HepG2 (cell line): ENCODE measurements around the gene ZNF223. TPM values are rescaled to one million over a fixed set of nuclear protein-coding genes. Genes with fewer than 3 reads are reported as not detected.

Experiments
- ATAC-seq: fragments of 200-7000 bp; cut with Tn5 transposase; 3 replicates; pipeline ENCODE4 v1.9.1; 2020; ENCODE audit warnings: mild to moderate bottlenecking, moderate library complexity
- Bru-seq: library from RNA; stranded (reverse); fragments of 400-500 nt; gene quantifications from one replicate; lab custom pipeline; 2021; lab: Mats Ljungman, UMichigan
- BruChase-seq, 2 experiments: library from RNA; stranded (reverse); fragments of 400-500 nt; gene quantifications; one replicate each; lab custom pipeline; 2021; lab: Mats Ljungman, UMichigan
- BruUV-seq: library from RNA; stranded (reverse); fragments of 400-500 nt; replicated peaks from 2 replicates; lab custom pipeline; 2021; lab: Mats Ljungman, UMichigan
- CTCF ChIA-PET: fragments of 300-600 bp; formaldehyde crosslinking; extraction: SDS; loops from one replicate; lab custom pipeline; 2021; ENCODE audit warnings: low total read pairs, inconsistent platforms, low intra/inter-chr PET ratio; lab: Yijun Ruan, JAX
- POLR2A ChIA-PET: fragments of 350-600 bp; sonication (Branson Sonifier 250); formaldehyde crosslinking; loops from one replicate; lab custom pipeline; 2020; ENCODE audit warnings: antibody characterized with exemption, inconsistent platforms; lab: Yijun Ruan, JAX
- DNase-seq: peaks from one replicate; pipeline ENCODE4 v3.0.0-alpha.2; 2015; ENCODE audit warnings: low spot score
- FAIRE-seq: peaks from 3 replicates; lab custom pipeline; 2011; peaks lifted over from hg19 to GRCh38; lab: Jason Lieb, UNC
- H2AFZ ChIP-seq: one replicate; pipeline ENCODE4 v1.6.1; 2011; ENCODE audit warnings: low read length, inconsistent platforms
- H3K27ac ChIP-seq: fragments of 300-600 bp; 3 replicates; pipeline ENCODE4 v1.8.0; 2011; ENCODE audit warnings: mixed run types, mild to moderate bottlenecking, mixed read lengths, low read length, inconsistent platforms; ENCODE audit not compliant: insufficient read depth; ENCODE audit errors: extremely low read length
- H3K27me3 ChIP-seq, 2 experiments: fragments of 200-600 bp in 1 of 2; 2 replicates in 1 of 2; 3 replicates in 1 of 2; pipeline versions ENCODE4 v1.6.0 to v1.8.0; 2011; ENCODE audit warnings: low read length in 2 of 2, mild to moderate bottlenecking in 2 of 2, moderate library complexity in 2 of 2, inconsistent platforms in 1 of 2; ENCODE audit not compliant: insufficient read depth in 2 of 2, control insufficient read depth in 1 of 2
- H3K36me3 ChIP-seq, 2 experiments: fragments of 200-600 bp in 1 of 2; replicated peaks in 1 of 2; 2 replicates in 1 of 2; 3 replicates in 1 of 2; pipeline versions ENCODE4 v1.5.1 to v1.8.0; 2011; ENCODE audit warnings: low read length in 2 of 2, inconsistent platforms in 1 of 2; ENCODE audit not compliant: insufficient read depth in 2 of 2, control insufficient read depth in 1 of 2
- H3K4me1 ChIP-seq: 2 replicates; pipeline ENCODE4 v1.5.1; 2012; ENCODE audit warnings: low read length, inconsistent platforms; ENCODE audit not compliant: insufficient read depth
- H3K4me2 ChIP-seq: 2 replicates; pipeline ENCODE4 v1.6.0; 2011; ENCODE audit warnings: low read depth, low read length, inconsistent platforms
- H3K4me3 ChIP-seq, 3 experiments: fragments of 200-600 bp in 1 of 3; sonication (generic), shearing (Covaris generic) in 1 of 3; replicated peaks in 1 of 3; 2 replicates each; pipeline ENCODE4 v1.5.1; 2011 to 2016; ENCODE audit warnings: low read length in 3 of 3, inconsistent platforms in 2 of 3, low read depth in 2 of 3, mild to moderate bottlenecking in 2 of 3, control low read depth in 1 of 3, mixed read lengths in 1 of 3; ENCODE audit not compliant: insufficient read depth in 1 of 3
- H3K79me2 ChIP-seq: one replicate; pipeline ENCODE4 v1.6.1; 2011; ENCODE audit warnings: low read length, inconsistent platforms; ENCODE audit not compliant: insufficient read depth
- H3K9ac ChIP-seq: 2 replicates; pipeline ENCODE4 v1.6.0; 2011; ENCODE audit warnings: mild to moderate bottlenecking, low read depth, low read length, inconsistent platforms; ENCODE audit not compliant: insufficient read depth
- H3K9me3 ChIP-seq: 2 replicates; pipeline ENCODE4 v1.5.1; 2012; ENCODE audit warnings: mild to moderate bottlenecking, low read length
- H4K20me1 ChIP-seq: 2 replicates; pipeline ENCODE4 v1.6.0; 2011; ENCODE audit warnings: inconsistent platforms, mild to moderate bottlenecking, low read length, moderate library complexity; ENCODE audit not compliant: insufficient read depth
- GLI4 ChIP-seq: sonication (generic); formaldehyde crosslinking; IDR thresholded peaks from 2 replicates; pipeline ENCODE4 v1.5.1; 2020; ENCODE audit warnings: missing genetic modification reagents, mild to moderate bottlenecking, moderate library complexity, borderline replicate concordance
- KMT2B ChIP-seq: IDR thresholded peaks from 2 replicates; pipeline ENCODE4 v1.6.1; 2016; ENCODE audit warnings: missing genetic modification reagents, missing compliant biosample characterization
- SIN3A ChIP-seq: IDR thresholded peaks from 2 replicates; pipeline ENCODE4 v1.6.1; 2011; ENCODE audit warnings: low read depth, mild to moderate bottlenecking, control low read depth, low read length, borderline replicate concordance
- SOX6 ChIP-seq, 2 experiments: fragments of 450-650 bp in 1 of 2; sonication (generic) in 1 of 2; formaldehyde crosslinking in 1 of 2; IDR thresholded peaks; 2 replicates each; pipeline versions ENCODE4 v1.4.0 to v1.6.1; 2017 to 2020; ENCODE audit warnings: antibody characterized with exemption in 1 of 2, mild to moderate bottlenecking in 1 of 2, missing genetic modification reagents in 1 of 2
- TARDBP ChIP-seq: sonication (generic); formaldehyde crosslinking; IDR thresholded peaks from 2 replicates; pipeline ENCODE4 v1.8.0; 2022; ENCODE audit warnings: mild to moderate bottlenecking, missing genetic modification reagents
- ZFX ChIP-seq: sonication (generic); formaldehyde crosslinking; IDR thresholded peaks from 2 replicates; pipeline ENCODE4 v1.4.0; 2020; ENCODE audit warnings: mild to moderate bottlenecking, low read depth, missing genetic modification reagents, moderate library complexity
- ZNF430 ChIP-seq: sonication (generic); formaldehyde crosslinking; IDR thresholded peaks from 2 replicates; pipeline ENCODE4 v1.9.0; 2021; ENCODE audit warnings: mild to moderate bottlenecking, missing genetic modification reagents
- WGBS: methylation state at CpG from one replicate; pipeline ENCODE4 v1.1.6; 2017; ENCODE audit warnings: low lambda C conversion rate; 5-methylcytosine and 5-hydroxymethylcytosine counted together
- in situ Hi-C: cut with HindIII; loops from 2 replicates; pipeline ENCODE4 v1.10.0; 2017; ENCODE audit warnings: low pct_unique_long_range_greater_than_20kb; ENCODE audit not compliant: extremely low pct_ligation_motif_present
- intact Hi-C: fragments of 100-400 bp; cut with micrococcal nuclease; formaldehyde crosslinking; loops from one replicate; pipeline ENCODE4 v1.10.0; 2022; ENCODE audit not compliant: unreplicated experiment
- long read RNA-seq, 2 experiments: library from RNA in 1 of 2; library from polyadenylated mRNA in 1 of 2; stranded (forward) in 1 of 2; unstranded in 1 of 2; transcript quantifications; one replicate each; pipeline ENCODE4 v2.0.0, GENCODE V29; 2019 to 2022
- polyA minus RNA-seq, 3 experiments: library from RNA; depleted of rRNA, polyadenylated mRNA; stranded (reverse); fragments of >200 nt; gene quantifications; 2 replicates each; pipeline ENCODE4 v1.2.3, GENCODE V29; 2011; ENCODE audit warnings: low replicate concordance in 1 of 3
- polyA plus RNA-seq, 8 experiments: library from polyadenylated mRNA; depleted of rRNA in 3 of 8; stranded (reverse) in 7 of 8; unstranded in 1 of 8; fragments of >200 nt; fragmentation: Illumina TruSeq in 4 of 8; extraction: Trizol in 4 of 8; gene quantifications; 2 replicates each; pipeline versions ENCODE4 v1.2.1 to v1.2.3, GENCODE V29; 2011 to 2016; ENCODE audit warnings: low read depth in 4 of 8, missing spikeins in 1 of 8, mixed read lengths in 1 of 8; ENCODE audit not compliant: insufficient read depth in 1 of 8
- total RNA-seq, 5 experiments: library from RNA; depleted of rRNA; stranded (reverse); fragments of >200 nt; fragmentation: Illumina TruSeq; extraction: Trizol; gene quantifications; 2 replicates each; pipeline ENCODE4 v1.2.3, GENCODE V29; 2016; ENCODE audit warnings: low read depth in 1 of 5
- TF ChIP-seq, protein P1 (sequence below): sonication (generic); formaldehyde crosslinking; IDR thresholded peaks from 2 replicates; pipeline ENCODE4 v1.8.0; 2023; ENCODE audit warnings: mild to moderate bottlenecking, missing genetic modification reagents
- TF ChIP-seq, protein P2 (sequence below): sonication (generic); formaldehyde crosslinking; IDR thresholded peaks from 2 replicates; pipeline ENCODE4 v1.4.0; 2020; ENCODE audit warnings: mild to moderate bottlenecking, missing genetic modification reagents
- TF ChIP-seq, protein P3 (sequence below): IDR thresholded peaks from 2 replicates; pipeline ENCODE4 v1.4.0; 2020; ENCODE audit warnings: mild to moderate bottlenecking, missing genetic modification reagents

The ZNF223 gene
- 4.8 and 5.6 TPM in 2 replicates for total RNA-seq (2016; rRNA removed; fragmentation: Illumina TruSeq; extraction: Trizol)
- total RNA-seq (2016; cell fraction: cytosol; rRNA removed; fragmentation: Illumina TruSeq; extraction: Trizol; ENCODE audit: low read depth), result 0.61 and 0.79 TPM in 2 replicates
- total RNA-seq (2016; cell fraction: insoluble cytoplasmic fraction; rRNA removed; fragmentation: Illumina TruSeq; extraction: Trizol), result 4.7 and 7.0 TPM in 2 replicates
- total RNA-seq (2016; cell fraction: membrane; rRNA removed; fragmentation: Illumina TruSeq; extraction: Trizol), result 2.3 and 3.2 TPM in 2 replicates
- 4.8 and 4.9 TPM in 2 replicates for total RNA-seq (2016; cell fraction: nucleus; rRNA removed; fragmentation: Illumina TruSeq; extraction: Trizol)
- polyA plus RNA-seq (2011; rRNA removed), result 2.0 and 2.2 TPM in 2 replicates
- polyA plus RNA-seq (2011; cell fraction: cytosol; rRNA removed), result 0.64 and 1.9 TPM in 2 replicates
- polyA plus RNA-seq (2011; cell fraction: nucleus; rRNA removed), result 2.8 and 3.6 TPM in 2 replicates
- 2.2 and 2.8 TPM in 2 replicates for polyA plus RNA-seq (2012)
- polyA plus RNA-seq (2016; cell fraction: cytosol; fragmentation: Illumina TruSeq; extraction: Trizol; ENCODE audit: low read depth), result 0.11 and 0.19 TPM in 2 replicates
- 2.9 and 3.7 TPM in 2 replicates for polyA plus RNA-seq (2016; cell fraction: insoluble cytoplasmic fraction; fragmentation: Illumina TruSeq; extraction: Trizol; ENCODE audit: low read depth)
- 0.66 and 0.68 TPM in 2 replicates for polyA plus RNA-seq (2016; cell fraction: membrane; fragmentation: Illumina TruSeq; extraction: Trizol; ENCODE audit: low read depth)
- 5.2 and 9.6 TPM in 2 replicates for polyA plus RNA-seq (2016; cell fraction: nucleus; fragmentation: Illumina TruSeq; extraction: Trizol; ENCODE audit: insufficient read depth, low read depth)
- 0.87 and 2.0 TPM in 2 replicates for polyA minus RNA-seq (2011; rRNA and poly(A)+ RNA removed; ENCODE audit: low replicate concordance)
- polyA minus RNA-seq (2011; cell fraction: cytosol; rRNA and poly(A)+ RNA removed), result 0.99 and 1.8 TPM in 2 replicates
- 4.5 and 11.2 TPM in 2 replicates for polyA minus RNA-seq (2011; cell fraction: nucleus; rRNA and poly(A)+ RNA removed)
- Bru-seq, nascent RNA, result percentile 71 among the genes with signal in this experiment
- percentile 67 among the genes with signal in this experiment for BruChase-seq, experiment 1, labeled RNA remaining after a 6-hour chase
- percentile 82 among the genes with signal in this experiment for BruChase-seq, experiment 2, labeled RNA remaining after a 2-hour chase
- long read RNA-seq, experiment 1, transcript ZNF223-201 (5 exons, 2,418 nt), result major isoform, 6 of 8 reads
- long read RNA-seq, experiment 1, partial matches to known transcripts, result 0 of 8 reads
- long read RNA-seq, experiment 1, other reads (novel, unspliced or antisense), result 1 of 8 reads
- long read RNA-seq, experiment 2, partial matches to known transcripts, result 0 of 4 reads
- long read RNA-seq, experiment 2, other reads (novel, unspliced or antisense), result 1 of 4 reads

DNA sequence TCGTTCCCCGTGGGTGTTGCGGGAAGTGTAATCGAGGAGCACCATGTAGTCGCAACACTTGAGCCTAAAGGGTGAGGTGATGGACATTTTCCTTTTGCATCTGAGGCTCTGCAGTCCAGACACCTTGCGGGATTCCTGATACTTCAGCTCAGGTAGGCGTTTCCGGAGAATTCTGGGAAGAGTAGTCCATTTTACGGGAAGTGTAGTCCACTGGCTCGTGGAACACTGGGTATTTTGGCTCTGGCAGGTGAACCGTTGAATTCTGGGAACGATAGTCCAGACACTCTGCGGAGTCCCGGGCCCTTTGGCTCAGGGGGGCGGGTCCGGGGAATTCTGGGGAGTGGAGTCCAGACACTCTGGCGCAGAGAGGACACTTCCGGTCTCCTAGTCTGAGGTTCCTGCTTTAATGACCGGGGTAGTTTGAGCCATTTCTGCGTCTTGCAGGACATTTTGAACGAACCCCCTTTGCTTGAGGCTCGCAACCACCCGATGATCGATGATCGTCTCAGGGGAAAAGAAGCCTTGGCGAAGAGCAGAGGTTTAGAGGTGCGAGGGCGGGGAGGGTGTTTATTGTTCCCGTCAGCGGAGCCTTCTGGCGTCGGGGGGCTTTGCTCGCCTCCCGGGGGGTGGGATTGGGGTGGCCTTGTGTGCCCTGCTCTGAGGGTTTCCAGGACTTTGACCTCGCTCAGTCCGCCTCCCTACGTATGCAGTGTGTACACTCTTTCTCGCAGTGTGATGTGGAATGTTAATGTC is at the start of gene ZNF223:
TSS of gene ZNF223 (plus strand) at position 387 of the 753 bp plus-strand sequence. CDS start 3,141 bp downstream, outside the sequence.
- Histone ChIP-seq H3K79me2 (peaks cover 4% of the 10 kb centered on the region), H3K36me3 (0 out of 5 replicates have a peak, but pooled peaks cover 1 to 8% of the 10 kb centered on the region in 2 experiments), H2AFZ (peak within 1 kb of the TSS; percentile 95), H3K4me1 (peaks cover 32% of the 10 kb centered on the region), H3K27me3 (no peaks in the 10 kb centered on the region; a peak in 1 of 5 replicates), H3K9me3 (no peaks in the 10 kb centered on the region), H3K27ac (peak within 1 kb of the TSS; percentile 89), H3K4me3 (peak within 1 kb of the TSS; percentile 73 to 78 (median 78)), H3K4me2 (peak within 1 kb of the TSS; percentile 69), H4K20me1 (no peaks in the 10 kb centered on the region), H3K9ac (peak within 1 kb of the TSS; percentile 82)
- CTCF ChIA-PET, result no interaction called here
- ATAC-seq (peak; percentile 99), FAIRE-seq (peak; percentile 89), DNase-seq (peak; percentile 94)
- in situ Hi-C loops (no loop called here), intact Hi-C loops (no loop called here)
- WGBS, result 9% methylated on average over 16 of the region's 38 CpGs
- BruUV-seq, result no TSS peak
- POLR2A ChIA-PET, result interaction anchor here (0.7 to 3.4 kb wide), 11 partner anchors 9 to 160 kb away, joined by 3 to 17 read pairs (median 6); partner anchors contain the start of genes ZNF224, ZNF226, ZNF227 and ZNF230
- TF ChIP-seq TARDBP (CRISPR knock-in tag) (no peak; the same call in 1 of the 2 replicates), SOX6 (IDR thresholded peaks at IDR 0.05) (no peak), SOX6 (CRISPR knock-in tag; IDR thresholded peaks at IDR 0.05) (peak; percentile 40), ZFX (CRISPR knock-in tag) (peak; percentile 50; the same call in 1 of the 2 replicates), ZNF430 (CRISPR knock-in tag) (0 out of 2 replicates have a peak, but pooled peaks have one; percentile 6), GLI4 (CRISPR knock-in tag) (no peak), KMT2B (CRISPR knock-in tag) (peak; percentile 70; the same call in 1 of the 2 replicates), SIN3A (peak; percentile 91; the same call in 1 of the 2 replicates)
- TF ChIP-seq, protein P1, sequence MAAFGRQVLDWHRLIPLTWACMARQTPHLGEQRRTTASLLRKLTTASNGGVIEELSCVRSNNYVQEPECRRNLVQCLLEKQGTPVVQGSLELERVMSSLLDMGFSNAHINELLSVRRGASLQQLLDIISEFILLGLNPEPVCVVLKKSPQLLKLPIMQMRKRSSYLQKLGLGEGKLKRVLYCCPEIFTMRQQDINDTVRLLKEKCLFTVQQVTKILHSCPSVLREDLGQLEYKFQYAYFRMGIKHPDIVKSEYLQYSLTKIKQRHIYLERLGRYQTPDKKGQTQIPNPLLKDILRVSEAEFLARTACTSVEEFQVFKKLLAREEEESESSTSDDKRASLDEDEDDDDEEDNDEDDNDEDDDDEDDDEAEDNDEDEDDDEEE, result 0 out of 2 replicates have a peak, but pooled peaks have one; percentile 54
- TF ChIP-seq, protein P2, sequence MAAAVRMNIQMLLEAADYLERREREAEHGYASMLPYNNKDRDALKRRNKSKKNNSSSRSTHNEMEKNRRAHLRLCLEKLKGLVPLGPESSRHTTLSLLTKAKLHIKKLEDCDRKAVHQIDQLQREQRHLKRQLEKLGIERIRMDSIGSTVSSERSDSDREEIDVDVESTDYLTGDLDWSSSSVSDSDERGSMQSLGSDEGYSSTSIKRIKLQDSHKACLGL (CRISPR knock-in tag), result no peak
- TF ChIP-seq, protein P3, sequence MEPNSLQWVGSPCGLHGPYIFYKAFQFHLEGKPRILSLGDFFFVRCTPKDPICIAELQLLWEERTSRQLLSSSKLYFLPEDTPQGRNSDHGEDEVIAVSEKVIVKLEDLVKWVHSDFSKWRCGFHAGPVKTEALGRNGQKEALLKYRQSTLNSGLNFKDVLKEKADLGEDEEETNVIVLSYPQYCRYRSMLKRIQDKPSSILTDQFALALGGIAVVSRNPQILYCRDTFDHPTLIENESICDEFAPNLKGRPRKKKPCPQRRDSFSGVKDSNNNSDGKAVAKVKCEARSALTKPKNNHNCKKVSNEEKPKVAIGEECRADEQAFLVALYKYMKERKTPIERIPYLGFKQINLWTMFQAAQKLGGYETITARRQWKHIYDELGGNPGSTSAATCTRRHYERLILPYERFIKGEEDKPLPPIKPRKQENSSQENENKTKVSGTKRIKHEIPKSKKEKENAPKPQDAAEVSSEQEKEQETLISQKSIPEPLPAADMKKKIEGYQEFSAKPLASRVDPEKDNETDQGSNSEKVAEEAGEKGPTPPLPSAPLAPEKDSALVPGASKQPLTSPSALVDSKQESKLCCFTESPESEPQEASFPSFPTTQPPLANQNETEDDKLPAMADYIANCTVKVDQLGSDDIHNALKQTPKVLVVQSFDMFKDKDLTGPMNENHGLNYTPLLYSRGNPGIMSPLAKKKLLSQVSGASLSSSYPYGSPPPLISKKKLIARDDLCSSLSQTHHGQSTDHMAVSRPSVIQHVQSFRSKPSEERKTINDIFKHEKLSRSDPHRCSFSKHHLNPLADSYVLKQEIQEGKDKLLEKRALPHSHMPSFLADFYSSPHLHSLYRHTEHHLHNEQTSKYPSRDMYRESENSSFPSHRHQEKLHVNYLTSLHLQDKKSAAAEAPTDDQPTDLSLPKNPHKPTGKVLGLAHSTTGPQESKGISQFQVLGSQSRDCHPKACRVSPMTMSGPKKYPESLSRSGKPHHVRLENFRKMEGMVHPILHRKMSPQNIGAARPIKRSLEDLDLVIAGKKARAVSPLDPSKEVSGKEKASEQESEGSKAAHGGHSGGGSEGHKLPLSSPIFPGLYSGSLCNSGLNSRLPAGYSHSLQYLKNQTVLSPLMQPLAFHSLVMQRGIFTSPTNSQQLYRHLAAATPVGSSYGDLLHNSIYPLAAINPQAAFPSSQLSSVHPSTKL (CRISPR knock-in tag), result 0 out of 2 replicates have a peak, but pooled peaks have one; percentile 45
